WTC11 (cell line): ENCODE measurements around the gene ZNF443. TPM values are rescaled to one million over a fixed set of nuclear protein-coding genes. Genes with fewer than 3 reads are reported as not detected.

Experiments used
- AFF4 ChIP-seq: sonication (generic); formaldehyde crosslinking; IDR thresholded peaks from 2 replicates; pipeline ENCODE4 v1.8.1; 2023; ENCODE audit warnings: mild to moderate bottlenecking, missing genetic modification reagents, borderline replicate concordance
- ATF2 ChIP-seq: sonication (generic); formaldehyde crosslinking; IDR thresholded peaks from 2 replicates; pipeline ENCODE4 v1.8.1; 2022; ENCODE audit warnings: low read depth, missing genetic modification reagents, borderline replicate concordance
- CBFB ChIP-seq: sonication (generic); formaldehyde crosslinking; IDR thresholded peaks from 2 replicates; pipeline ENCODE4 v1.8.1; 2022; ENCODE audit warnings: mild to moderate bottlenecking, low read depth, missing genetic modification reagents
- FOXK1 ChIP-seq: sonication (generic); formaldehyde crosslinking; IDR thresholded peaks from 2 replicates; pipeline ENCODE4 v1.8.0; 2022; ENCODE audit warnings: mild to moderate bottlenecking, moderate library complexity, missing genetic modification reagents
- GTF2I ChIP-seq: fragments of 250-450 bp; sonication (Bioruptor Pico); conservative IDR thresholded peaks from 2 replicates; pipeline ENCODE4 v1.4.0; 2021; ENCODE audit warnings: mild to moderate bottlenecking
- HMGXB4 ChIP-seq: sonication (generic); formaldehyde crosslinking; IDR thresholded peaks from 2 replicates; pipeline ENCODE4 v1.8.1; 2023; ENCODE audit warnings: mild to moderate bottlenecking, moderate library complexity, missing genetic modification reagents
- MYBL2 ChIP-seq: sonication (generic); formaldehyde crosslinking; IDR thresholded peaks from 2 replicates; pipeline ENCODE4 v1.8.1; 2023; ENCODE audit warnings: mild to moderate bottlenecking, moderate library complexity, missing genetic modification reagents
- NFATC4 ChIP-seq: fragments of 250-450 bp; sonication (Bioruptor Pico); IDR thresholded peaks from 2 replicates; pipeline ENCODE4 v1.9.0; 2021; ENCODE audit warnings: mild to moderate bottlenecking
- RORB ChIP-seq: fragments of 250-450 bp; sonication (Bioruptor Pico); IDR thresholded peaks from 2 replicates; pipeline ENCODE4 v1.9.0; 2021; ENCODE audit warnings: mild to moderate bottlenecking
- SMAD3 ChIP-seq: sonication (generic); formaldehyde crosslinking; IDR thresholded peaks from 2 replicates; pipeline ENCODE4 v1.8.0; 2022; ENCODE audit warnings: missing genetic modification reagents, mild to moderate bottlenecking, borderline replicate concordance
- SMAD4 ChIP-seq: sonication (generic); formaldehyde crosslinking; IDR thresholded peaks from 2 replicates; pipeline ENCODE4 v1.8.0; 2022; ENCODE audit warnings: mild to moderate bottlenecking, missing genetic modification reagents
- TCF7 ChIP-seq: sonication (generic); formaldehyde crosslinking; IDR thresholded peaks from 2 replicates; pipeline ENCODE4 v1.8.0; 2022; ENCODE audit warnings: mild to moderate bottlenecking, low read depth, missing genetic modification reagents, moderate library complexity
- TEAD1 ChIP-seq: sonication (generic); formaldehyde crosslinking; IDR thresholded peaks from 2 replicates; pipeline ENCODE4 v1.8.0; 2022; ENCODE audit warnings: mild to moderate bottlenecking, missing genetic modification reagents
- USF1 ChIP-seq: sonication (generic); formaldehyde crosslinking; IDR thresholded peaks from 2 replicates; pipeline ENCODE4 v1.8.0; 2022; ENCODE audit warnings: mild to moderate bottlenecking, missing genetic modification reagents
- ZNF121 ChIP-seq: sonication (generic); formaldehyde crosslinking; IDR thresholded peaks from 2 replicates; pipeline ENCODE4 v1.8.0; 2023; ENCODE audit warnings: missing genetic modification reagents
- ZNF263 ChIP-seq: sonication (generic); formaldehyde crosslinking; IDR thresholded peaks from 2 replicates; pipeline ENCODE4 v1.8.1; 2022; ENCODE audit warnings: low read depth, mild to moderate bottlenecking, moderate library complexity, missing genetic modification reagents
- ZNF425 ChIP-seq: fragments of 250-450 bp; sonication (Bioruptor Pico); conservative IDR thresholded peaks from 2 replicates; pipeline ENCODE4 v1.9.0; 2021; ENCODE audit warnings: mild to moderate bottlenecking
- total RNA-seq: library from RNA; stranded (reverse); gene quantifications from 3 replicates; pipeline ENCODE4 v1.2.3, GENCODE V29; 2021
- TF ChIP-seq, protein P1 (sequence below): fragments of 250-450 bp; sonication (Bioruptor Pico); IDR thresholded peaks from 2 replicates; pipeline ENCODE4 v1.9.0; 2021; ENCODE audit warnings: mild to moderate bottlenecking
- TF ChIP-seq, protein P2 (sequence below): sonication (generic); formaldehyde crosslinking; IDR thresholded peaks from 2 replicates; pipeline ENCODE4 v1.8.1; 2022; ENCODE audit warnings: low read depth, mild to moderate bottlenecking, moderate library complexity, missing genetic modification reagents, borderline replicate concordance
- TF ChIP-seq, protein P3 (sequence below): sonication (generic); formaldehyde crosslinking; IDR thresholded peaks from 2 replicates; pipeline ENCODE4 v1.8.0; 2022; ENCODE audit warnings: mild to moderate bottlenecking, missing genetic modification reagents
- TF ChIP-seq, protein P4 (sequence below): fragments of 250-450 bp; sonication (Bioruptor Pico); IDR thresholded peaks from 2 replicates; pipeline ENCODE4 v1.9.0; 2021; ENCODE audit warnings: mild to moderate bottlenecking

Gene ZNF443
- total RNA-seq, 1 experiment from 2014 or later: 8.0 TPM

- TF ChIP-seq, protein P1, sequence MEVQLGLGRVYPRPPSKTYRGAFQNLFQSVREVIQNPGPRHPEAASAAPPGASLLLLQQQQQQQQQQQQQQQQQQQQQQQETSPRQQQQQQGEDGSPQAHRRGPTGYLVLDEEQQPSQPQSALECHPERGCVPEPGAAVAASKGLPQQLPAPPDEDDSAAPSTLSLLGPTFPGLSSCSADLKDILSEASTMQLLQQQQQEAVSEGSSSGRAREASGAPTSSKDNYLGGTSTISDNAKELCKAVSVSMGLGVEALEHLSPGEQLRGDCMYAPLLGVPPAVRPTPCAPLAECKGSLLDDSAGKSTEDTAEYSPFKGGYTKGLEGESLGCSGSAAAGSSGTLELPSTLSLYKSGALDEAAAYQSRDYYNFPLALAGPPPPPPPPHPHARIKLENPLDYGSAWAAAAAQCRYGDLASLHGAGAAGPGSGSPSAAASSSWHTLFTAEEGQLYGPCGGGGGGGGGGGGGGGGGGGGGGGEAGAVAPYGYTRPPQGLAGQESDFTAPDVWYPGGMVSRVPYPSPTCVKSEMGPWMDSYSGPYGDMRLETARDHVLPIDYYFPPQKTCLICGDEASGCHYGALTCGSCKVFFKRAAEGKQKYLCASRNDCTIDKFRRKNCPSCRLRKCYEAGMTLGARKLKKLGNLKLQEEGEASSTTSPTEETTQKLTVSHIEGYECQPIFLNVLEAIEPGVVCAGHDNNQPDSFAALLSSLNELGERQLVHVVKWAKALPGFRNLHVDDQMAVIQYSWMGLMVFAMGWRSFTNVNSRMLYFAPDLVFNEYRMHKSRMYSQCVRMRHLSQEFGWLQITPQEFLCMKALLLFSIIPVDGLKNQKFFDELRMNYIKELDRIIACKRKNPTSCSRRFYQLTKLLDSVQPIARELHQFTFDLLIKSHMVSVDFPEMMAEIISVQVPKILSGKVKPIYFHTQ (CRISPR knock-in tag): no peak
- TF ChIP-seq TEAD1 (CRISPR knock-in tag) (no peak), SMAD3 (CRISPR knock-in tag) (no peak), ZNF121 (CRISPR knock-in tag) (no peak), ATF2 (CRISPR knock-in tag) (no peak), FOXK1 (CRISPR knock-in tag) (peak; percentile 89), ZNF425 (CRISPR knock-in tag) (no peak), USF1 (CRISPR knock-in tag) (peak; percentile 15; the same call in 1 of the 2 replicates), CBFB (CRISPR knock-in tag) (no peak), HMGXB4 (CRISPR knock-in tag) (no peak), ZNF263 (CRISPR knock-in tag) (no peak), RORB (CRISPR knock-in tag) (no peak), MYBL2 (CRISPR knock-in tag) (no peak), GTF2I (CRISPR knock-in tag) (no peak), AFF4 (CRISPR knock-in tag) (no peak), NFATC4 (CRISPR knock-in tag) (no peak), TCF7 (CRISPR knock-in tag) (0 out of 2 replicates have a peak, but pooled peaks have one; percentile 48), SMAD4 (CRISPR knock-in tag) (no peak)
- TF ChIP-seq, protein P2, sequence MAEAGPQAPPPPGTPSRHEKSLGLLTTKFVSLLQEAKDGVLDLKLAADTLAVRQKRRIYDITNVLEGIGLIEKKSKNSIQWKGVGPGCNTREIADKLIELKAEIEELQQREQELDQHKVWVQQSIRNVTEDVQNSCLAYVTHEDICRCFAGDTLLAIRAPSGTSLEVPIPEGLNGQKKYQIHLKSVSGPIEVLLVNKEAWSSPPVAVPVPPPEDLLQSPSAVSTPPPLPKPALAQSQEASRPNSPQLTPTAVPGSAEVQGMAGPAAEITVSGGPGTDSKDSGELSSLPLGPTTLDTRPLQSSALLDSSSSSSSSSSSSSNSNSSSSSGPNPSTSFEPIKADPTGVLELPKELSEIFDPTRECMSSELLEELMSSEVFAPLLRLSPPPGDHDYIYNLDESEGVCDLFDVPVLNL (CRISPR knock-in tag): no peak
- TF ChIP-seq, protein P3, sequence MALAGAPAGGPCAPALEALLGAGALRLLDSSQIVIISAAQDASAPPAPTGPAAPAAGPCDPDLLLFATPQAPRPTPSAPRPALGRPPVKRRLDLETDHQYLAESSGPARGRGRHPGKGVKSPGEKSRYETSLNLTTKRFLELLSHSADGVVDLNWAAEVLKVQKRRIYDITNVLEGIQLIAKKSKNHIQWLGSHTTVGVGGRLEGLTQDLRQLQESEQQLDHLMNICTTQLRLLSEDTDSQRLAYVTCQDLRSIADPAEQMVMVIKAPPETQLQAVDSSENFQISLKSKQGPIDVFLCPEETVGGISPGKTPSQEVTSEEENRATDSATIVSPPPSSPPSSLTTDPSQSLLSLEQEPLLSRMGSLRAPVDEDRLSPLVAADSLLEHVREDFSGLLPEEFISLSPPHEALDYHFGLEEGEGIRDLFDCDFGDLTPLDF (CRISPR knock-in tag): no peak
- TF ChIP-seq, protein P4, sequence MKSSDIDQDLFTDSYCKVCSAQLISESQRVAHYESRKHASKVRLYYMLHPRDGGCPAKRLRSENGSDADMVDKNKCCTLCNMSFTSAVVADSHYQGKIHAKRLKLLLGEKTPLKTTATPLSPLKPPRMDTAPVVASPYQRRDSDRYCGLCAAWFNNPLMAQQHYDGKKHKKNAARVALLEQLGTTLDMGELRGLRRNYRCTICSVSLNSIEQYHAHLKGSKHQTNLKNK (CRISPR knock-in tag): peak; percentile 87; the same call in 1 of the 2 replicates
These were observed 43.7 kb upstream of the ZNF443 start, which contains the start of gene ZNF709 (continued) for GRCh38 chr19:12484371-12485051.
